Mucosa of descending colon (tissue), 3 donors: ENCODE data around the gene SMLR1. TPM values are rescaled to one million over a fixed set of nuclear protein-coding genes. Genes with fewer than 3 reads are reported as not detected.

Source experiments
- ATAC-seq: fragments of 200-7000 bp; cut with Tn5 transposase; one replicate; pipeline ENCODE4 v1.9.1; 2020; ENCODE audit warnings: mild to moderate bottlenecking, moderate library complexity
- DNase-seq, 3 donors: peaks; one replicate each; pipeline ENCODE4 v3.0.0-alpha.2; 2020
- H3K36me3 ChIP-seq: fragments of 200-600 bp; one replicate; pipeline ENCODE4 v1.8.0; 2021; ENCODE audit warnings: low read depth, mild to moderate bottlenecking
- H3K4me1 ChIP-seq: fragments of 200-600 bp; one replicate; pipeline ENCODE4 v1.8.0; 2021; ENCODE audit warnings: low read depth, mild to moderate bottlenecking
- H3K4me3 ChIP-seq: fragments of 200-600 bp; one replicate; pipeline ENCODE4 v1.8.0; 2021; ENCODE audit warnings: mild to moderate bottlenecking
- H3K9me3 ChIP-seq: fragments of 200-600 bp; one replicate; pipeline ENCODE4 v1.8.0; 2021; ENCODE audit warnings: mild to moderate bottlenecking
- CTCF ChIP-seq: fragments of 200-600 bp; IDR thresholded peaks from one replicate; pipeline ENCODE4 v1.8.0; 2022; ENCODE audit warnings: antibody characterized with exemption, mild to moderate bottlenecking
- intact Hi-C, 2 donors: fragments of 100-400 bp; cut with DNase I in 1 of 2; cut with micrococcal nuclease in 1 of 2; formaldehyde crosslinking; loops; one replicate each; pipeline versions ENCODE4 v1.11.0 to v1.11.1; 2022; cut with DNase I, micrococcal nuclease
- total RNA-seq, 3 donors: library from RNA; stranded (reverse); fragmentation: NEBNext Ultra II Directional in 2 of 3; extraction: Animal tissue kit (Norgen Biotek cat#: 25700) in 2 of 3; gene quantifications; one replicate each; pipeline versions ENCODE4 v1.2.1 to v1.2.4, GENCODE V29; 2021 to 2023
- donor health status: DM: no; HTN: no; CAD: no; lungs with moderate emphysema.
- donor health status: DM: no; HTN: no; CAD: no.
- donor health status: DM: no; HTN: yes; CAD: no.

The SMLR1 gene
- total RNA-seq, 3 donors from 2014 or later, result not detected

GRCh38 chr6:130840050-130840449 lies 12.8 kb downstream of the SMLR1 start:
- DNase-seq (no peak), ATAC-seq (no peak)
- Histone ChIP-seq H3K4me3 (no peak overlapping the region), H3K4me1 (no peaks in the 10 kb centered on the region), H3K36me3 (no peaks in the 10 kb centered on the region), H3K9me3 (no peaks in the 10 kb centered on the region)
- TF ChIP-seq CTCF, result no peak
- intact Hi-C loops, result loop anchor here in 1 of 2 donors (10.0 kb wide), 1 partner anchor 515 kb away; no protein-coding TSS in a partner anchor

- no peak for ATAC-seq
- H3K36me3 ChIP-seq, result no peaks in the 10 kb centered on the region
- no peaks in the 10 kb centered on the region for H3K9me3 ChIP-seq
- H3K4me1 ChIP-seq, result no peaks in the 10 kb centered on the region
- intact Hi-C loops, result loop anchor here in 1 of 2 donors (10.0 kb wide), 1 partner anchor 516 kb away; no protein-coding TSS in a partner anchor
- no peak overlapping the region for H3K4me3 ChIP-seq
- TF ChIP-seq CTCF, result no peak
- DNase-seq, result no peak
Observed at GRCh38 chr6:130841128-130841728, 14.0 kb downstream of the SMLR1 start.

- no peaks in the 10 kb centered on the region for H3K9me3 ChIP-seq
- peak; percentile 66 for ATAC-seq
- TF ChIP-seq CTCF, result no peak
- no peaks in the 10 kb centered on the region for H3K36me3 ChIP-seq
- H3K4me3 ChIP-seq, result no peak overlapping the region
- no peaks in the 10 kb centered on the region for H3K4me1 ChIP-seq
- DNase-seq, result peak in 1 of 3 donors; percentile 21
- intact Hi-C loops, result loop anchor here in 1 of 2 donors (10.0 kb wide), 1 partner anchor 519 kb away; no protein-coding TSS in a partner anchor
Observed at GRCh38 chr6:130843575-130844320, 16.5 kb downstream of the SMLR1 start.

GRCh38 chr6:130846501-130846900 lies 19.3 kb downstream of the SMLR1 start:
- Histone ChIP-seq H3K9me3 (no peaks in the 10 kb centered on the region), H3K36me3 (no peaks in the 10 kb centered on the region), H3K4me3 (no peak overlapping the region), H3K4me1 (no peaks in the 10 kb centered on the region)
- no peak for TF ChIP-seq CTCF
- ATAC-seq (no peak), DNase-seq (no peak)
- intact Hi-C loops, result loop anchor here in 1 of 2 donors (10.0 kb wide), 1 partner anchor 522 kb away; no protein-coding TSS in a partner anchor

GRCh38 chr6:130847001-130847910 lies 20.1 kb downstream of the SMLR1 start:
- DNase-seq (no peak), ATAC-seq (no peak)
- no peak for TF ChIP-seq CTCF
- H3K4me1 ChIP-seq, result no peaks in the 10 kb centered on the region
- no peak overlapping the region for H3K4me3 ChIP-seq
- intact Hi-C loops, result loop anchor here in 1 of 2 donors (10.0 kb wide), 1 partner anchor 522 kb away; no protein-coding TSS in a partner anchor
- no peaks in the 10 kb centered on the region for H3K36me3 ChIP-seq
- no peaks in the 10 kb centered on the region for H3K9me3 ChIP-seq
